GM23338 (cell line): Measurements from ENCODE around the gene RIN3. TPM values are rescaled to one million over a fixed set of nuclear protein-coding genes. Genes with fewer than 3 reads are reported as not detected.

Experiments
- CTCF ChIP-seq, 2 experiments: fragments of 200-600 bp in 1 of 2; sonication (generic) in 1 of 2; conservative IDR thresholded peaks; 2 replicates each; pipeline versions ENCODE4 v1.5.1 to v1.6.1; 2016 to 2017; ENCODE audit warnings: antibody characterized with exemption in 2 of 2, low read depth in 2 of 2, mild to moderate bottlenecking in 2 of 2, moderate library complexity in 1 of 2
- ETS1 ChIP-seq: IDR thresholded peaks from 2 replicates; pipeline ENCODE4 v1.6.1; 2016; ENCODE audit warnings: antibody characterized with exemption
- EZH2 ChIP-seq: fragments of 200-600 bp; sonication (generic); IDR thresholded peaks from one replicate; pipeline ENCODE4 v1.8.0; 2017; ENCODE audit warnings: antibody characterized with exemption, mild to moderate bottlenecking, low read depth; ENCODE audit not compliant: unreplicated experiment
- EZH2phosphoT487 ChIP-seq: fragments of 200-600 bp; sonication (generic); IDR thresholded peaks from one replicate; pipeline ENCODE4 v1.8.1; 2018; ENCODE audit warnings: antibody characterized with exemption; ENCODE audit not compliant: unreplicated experiment
- NANOG ChIP-seq: IDR thresholded peaks from 2 replicates; pipeline ENCODE4 v1.6.1; 2016; ENCODE audit warnings: antibody characterized with exemption, borderline replicate concordance
- STAT1 ChIP-seq: IDR thresholded peaks from one replicate; pipeline ENCODE4 v1.6.1; 2016; ENCODE audit warnings: antibody characterized with exemption; ENCODE audit not compliant: unreplicated experiment
- ZNF114 ChIP-seq: fragments of 250-450 bp; sonication (Bioruptor Pico); IDR thresholded peaks from 2 replicates; pipeline ENCODE4 v1.5.0; 2020; ENCODE audit warnings: mild to moderate bottlenecking, moderate library complexity
- ZNF462 ChIP-seq: fragments of 250-450 bp; sonication (Bioruptor Pico); IDR thresholded peaks from 2 replicates; pipeline ENCODE4 v1.5.0; 2020; ENCODE audit warnings: mild to moderate bottlenecking, moderate library complexity
- polyA plus RNA-seq: library from polyadenylated mRNA; unstranded; fragments of >200 nt; fragmentation: Nextera tagmentation; extraction: Ambion mirVana; gene quantifications from 2 replicates; pipeline ENCODE4 v1.2.1, GENCODE V29; 2016
- total RNA-seq: library from RNA; depleted of rRNA; stranded (reverse); fragments of >200 nt; shearing (Covaris generic); gene quantifications from 2 replicates; pipeline ENCODE4 v1.2.3, GENCODE V29; 2014

The RIN3 gene
- total and polyA plus RNA-seq, 2 experiments from 2014 or later = 0.97 to 1.5 TPM

- no peak for TF ChIP-seq ZNF462
- no peak for TF ChIP-seq EZH2phosphoT487
- no peak for TF ChIP-seq ZNF114 (CRISPR knock-in tag)
- no peak for TF ChIP-seq NANOG
- no peak for TF ChIP-seq EZH2
- TF ChIP-seq CTCF (conservative IDR thresholded peaks at IDR 0.05; ENCODE audit: low read depth in 2 of 2) = no peak
- TF ChIP-seq STAT1 = no peak
- no peak for TF ChIP-seq ETS1
These were observed 163.6 kb downstream of the RIN3 start (continued) for GRCh38 chr14:92677087-92677668.
